NCI-H1105 (cell line): Measurements from ENCODE around the gene SAFB2.

Experiments used
- DNase-seq: peaks from one replicate; lab custom pipeline; 2025; lab: John Stamatoyannopoulos, UW

SAFB2 gene

DNA sequence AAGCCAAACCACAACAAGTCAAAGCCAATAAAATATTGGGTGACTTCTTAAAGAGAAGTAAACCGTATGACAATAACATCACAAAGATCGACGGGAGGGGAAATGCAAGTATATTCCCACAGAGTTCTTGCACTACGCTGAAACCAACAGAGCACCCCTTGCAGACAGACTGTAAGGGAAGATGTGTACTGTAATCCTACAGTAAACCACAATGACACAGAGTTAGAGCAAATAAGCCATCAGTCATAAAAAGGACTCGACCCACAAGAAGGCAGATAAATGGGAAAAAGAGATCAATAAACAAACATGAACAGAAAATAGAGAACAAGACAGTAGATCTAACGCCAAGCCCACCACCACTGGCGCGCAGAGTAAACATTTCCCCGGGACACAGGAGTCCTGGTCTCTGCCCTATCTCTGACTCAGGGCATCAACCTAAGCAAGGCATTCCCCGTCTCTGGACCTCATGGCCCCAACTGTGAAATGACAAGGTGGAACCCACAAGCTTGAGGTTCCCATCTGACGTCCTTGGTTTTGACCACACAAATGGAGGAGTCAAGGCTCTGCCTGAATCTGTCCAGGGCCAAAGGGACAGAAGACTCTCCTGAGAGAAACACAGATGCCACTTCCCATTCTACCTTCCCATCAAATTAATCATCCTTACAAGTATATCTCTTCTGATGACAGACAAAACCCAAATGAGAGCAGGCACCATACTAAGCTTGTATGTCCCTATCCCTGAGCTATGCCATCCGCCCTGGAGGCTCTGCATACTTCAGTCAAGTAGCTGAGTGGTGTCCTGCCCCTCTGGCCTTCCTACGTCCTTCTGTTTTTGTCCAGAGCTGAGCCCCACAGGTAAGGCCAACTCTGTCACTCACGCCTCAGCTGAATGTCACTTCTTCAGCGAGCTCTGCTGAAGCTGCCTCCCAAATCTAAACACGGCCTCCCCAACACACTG, 15.0 kb downstream of the SAFB2 start:
- no peak for DNase-seq

DNA sequence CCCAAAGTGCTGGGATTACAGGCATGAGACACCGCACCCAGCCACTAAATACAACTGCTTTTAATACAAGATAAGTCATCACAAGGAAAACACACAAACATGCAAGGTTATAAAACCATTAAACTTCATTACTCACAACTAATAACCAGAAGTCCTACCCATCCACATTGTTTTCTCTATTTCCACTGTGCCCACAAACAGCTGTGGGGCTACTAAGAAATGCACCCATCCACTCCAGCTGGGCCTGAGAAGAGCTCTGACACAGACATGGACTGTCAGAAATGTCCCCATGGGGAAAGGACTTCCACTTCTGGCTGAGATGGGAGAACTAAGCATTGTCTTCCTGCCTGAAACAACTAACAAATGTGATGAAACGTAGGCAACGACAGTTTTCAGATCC, 17.2 kb downstream of the SAFB2 start:
- DNase-seq, result no peak

DNA sequence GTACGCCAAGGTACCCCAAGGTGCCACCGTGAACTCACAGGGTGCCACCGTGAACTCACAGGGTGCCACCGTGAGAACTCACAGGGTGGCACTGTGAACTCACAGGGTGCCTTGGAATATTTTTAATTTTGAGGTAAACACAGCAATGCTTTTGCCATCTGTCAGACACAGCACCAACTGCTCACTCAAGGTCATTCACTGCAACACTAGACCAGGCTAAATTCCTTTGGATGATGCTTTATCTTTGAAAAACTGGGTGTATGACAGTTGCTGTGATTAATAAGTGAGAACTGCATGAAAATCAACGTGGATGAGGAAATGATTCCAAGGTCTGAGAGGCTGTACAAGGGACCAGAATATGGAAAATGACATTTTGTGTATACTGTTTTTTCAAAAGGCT, 18.9 kb downstream of the SAFB2 start:
- DNase-seq, result no peak

DNA sequence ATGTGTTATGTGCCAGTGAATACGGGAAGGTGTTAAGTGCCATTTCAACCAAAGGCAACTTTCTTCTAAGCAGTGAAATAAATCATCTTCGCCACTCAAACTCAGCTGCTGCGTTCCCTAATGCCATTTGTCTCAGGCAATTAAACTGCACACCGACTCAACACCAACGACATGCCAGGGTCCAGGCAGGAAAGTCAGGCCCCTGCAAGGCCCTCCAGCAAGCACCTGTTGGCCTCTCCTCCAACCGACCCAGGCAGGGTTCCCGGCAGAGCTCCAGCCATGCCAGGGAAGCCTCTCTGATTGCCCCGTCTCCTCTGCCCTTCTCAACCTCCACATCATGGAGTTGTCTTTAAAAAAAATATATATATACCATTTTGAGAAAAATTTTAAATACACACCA, 21.8 kb downstream of the SAFB2 start:
- DNase-seq, result no peak

DNA sequence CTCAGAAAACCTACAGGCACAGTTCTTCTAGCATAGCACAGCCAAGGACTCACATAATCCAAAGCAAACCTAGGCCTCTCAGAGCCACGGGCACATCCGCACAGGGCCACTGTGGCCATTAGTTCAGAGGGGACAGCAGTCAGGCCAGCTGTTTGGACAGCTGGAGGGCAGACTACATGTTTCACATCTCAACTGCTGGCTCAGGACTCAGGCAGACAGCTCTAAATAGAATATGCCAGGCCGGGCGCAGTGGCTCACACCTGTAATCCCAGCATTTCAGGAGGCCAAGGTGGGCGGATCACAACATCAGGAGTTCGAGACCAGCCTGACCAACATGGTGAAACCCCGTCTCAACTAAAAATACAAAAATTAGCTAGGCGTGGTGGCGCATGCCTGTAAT, 26.8 kb downstream of the SAFB2 start:
- DNase-seq, result no peak

DNA sequence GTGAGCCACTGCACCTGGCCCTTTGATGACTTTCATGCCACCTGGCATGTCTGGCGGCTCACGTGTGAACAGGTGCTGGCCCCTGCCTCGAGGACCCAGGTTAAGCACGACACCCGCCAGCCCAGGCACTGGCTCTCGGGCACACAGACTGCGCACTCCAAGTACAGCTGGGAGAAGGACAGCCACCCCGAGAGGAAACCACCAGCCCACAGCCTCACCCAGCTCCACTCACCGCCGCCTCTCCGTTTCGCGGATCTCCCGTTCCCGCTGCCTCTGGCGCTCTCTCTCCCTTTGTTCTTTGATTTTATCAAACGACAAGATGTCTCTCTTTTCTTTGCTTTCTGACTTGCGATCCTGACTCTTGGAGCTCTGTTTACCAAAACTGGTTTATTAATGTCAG, 27.4 kb downstream of the SAFB2 start:
- DNase-seq, result no peak

DNA sequence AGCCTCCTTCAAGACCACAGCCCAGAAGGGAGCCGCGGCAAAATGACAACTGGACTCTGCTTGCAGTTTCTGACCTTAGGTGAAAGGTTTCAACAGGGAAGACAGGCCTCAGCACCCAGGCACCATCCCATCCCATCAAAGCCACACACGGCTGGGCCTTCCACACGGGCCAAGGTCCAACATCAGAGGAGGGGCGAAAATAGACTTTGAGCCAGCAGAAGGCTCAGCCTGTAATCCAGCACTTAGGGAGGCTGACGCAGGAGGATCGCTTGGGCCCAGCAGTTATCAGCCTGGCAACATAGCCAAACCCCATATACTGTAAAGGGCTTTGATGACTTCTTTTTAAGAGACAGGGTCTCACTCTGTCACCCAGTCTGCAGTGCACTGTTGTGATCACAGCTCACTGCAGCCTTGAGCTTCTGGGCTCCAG, 28.0 kb downstream of the SAFB2 start:
- no peak for DNase-seq

DNA sequence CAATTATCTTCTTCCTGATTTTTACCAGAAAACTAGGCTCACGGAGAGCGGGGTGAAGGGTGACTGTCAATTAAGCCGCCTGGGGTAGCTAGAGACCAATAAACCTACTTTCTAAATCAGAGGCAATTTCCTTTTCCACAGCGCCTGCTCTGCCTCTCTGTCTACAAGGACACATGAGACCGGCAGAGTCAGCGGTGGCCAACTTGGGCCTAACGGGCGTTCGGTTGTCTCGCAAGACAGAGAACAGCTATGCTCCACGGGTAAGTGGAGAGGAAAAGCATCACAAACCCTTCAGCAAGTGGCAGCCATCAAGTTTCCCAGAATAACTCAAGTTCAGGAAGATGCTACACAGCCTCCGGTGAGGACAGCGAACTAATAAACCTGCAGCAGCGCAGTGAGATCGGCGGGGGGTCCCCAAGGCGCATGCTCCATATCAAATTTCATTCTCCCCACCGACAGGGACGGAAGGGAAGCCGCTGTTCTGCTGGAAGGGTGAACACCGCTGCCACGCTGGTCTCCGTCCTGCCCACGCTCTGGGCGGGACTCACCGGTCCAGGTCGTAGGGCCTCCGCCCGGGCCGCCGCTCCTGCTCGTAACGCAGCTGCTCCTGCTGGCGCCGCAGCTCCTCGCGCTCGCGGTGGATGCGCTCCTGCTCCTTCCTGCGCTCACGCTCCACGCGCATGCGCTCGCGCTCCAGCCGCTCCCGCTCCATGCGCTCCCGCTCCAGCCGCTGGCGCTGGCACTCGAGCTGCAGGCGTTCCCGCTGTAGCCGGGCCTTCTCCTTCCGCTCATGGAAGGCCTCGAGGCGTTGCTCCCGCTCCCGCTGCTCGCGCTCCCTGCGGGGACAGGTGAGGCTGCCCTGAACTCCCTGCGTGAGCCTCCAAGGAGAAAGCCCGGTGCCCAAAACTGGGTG, 29.0 kb downstream of the SAFB2 start:
- DNase-seq, result no peak

DNA sequence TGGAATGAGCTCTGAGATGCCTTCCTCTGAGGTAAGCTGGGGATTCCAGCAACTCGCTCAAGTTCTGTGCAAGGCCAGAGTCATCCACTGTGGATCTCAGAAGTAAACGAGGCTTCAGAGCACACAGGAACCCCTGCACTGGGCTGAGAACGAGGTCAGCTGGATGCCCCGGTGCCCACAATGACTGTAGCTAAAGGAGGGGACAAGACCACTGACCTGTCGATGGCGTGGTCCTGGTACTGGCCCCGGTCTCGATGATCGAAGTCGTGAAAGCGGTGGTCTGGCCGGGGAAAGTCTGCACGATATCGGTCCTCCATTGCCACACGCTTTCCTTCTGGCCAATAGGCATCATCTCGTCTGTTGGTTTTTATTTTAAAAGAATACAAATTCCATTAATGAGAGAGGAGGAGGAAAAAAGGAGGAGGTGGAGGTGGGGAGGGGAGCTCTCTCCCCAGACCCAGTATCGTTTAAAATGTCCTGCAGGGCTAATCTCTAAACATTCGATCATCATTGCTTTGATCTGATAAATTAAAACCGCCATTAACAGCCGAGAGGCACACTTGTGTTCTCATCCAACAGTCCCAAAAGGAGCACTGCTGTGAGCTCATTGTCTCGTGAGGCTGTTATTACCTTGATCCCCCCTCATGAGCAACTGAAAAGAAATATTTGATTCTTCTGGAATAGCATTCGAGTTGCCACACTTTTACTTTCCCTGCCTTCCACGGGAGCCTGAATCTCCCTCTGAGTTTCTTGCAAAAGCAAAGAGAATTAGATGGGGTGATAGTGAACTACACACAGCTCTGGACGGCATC, 29.8 kb downstream of the SAFB2 start:
- DNase-seq, result no peak

DNA sequence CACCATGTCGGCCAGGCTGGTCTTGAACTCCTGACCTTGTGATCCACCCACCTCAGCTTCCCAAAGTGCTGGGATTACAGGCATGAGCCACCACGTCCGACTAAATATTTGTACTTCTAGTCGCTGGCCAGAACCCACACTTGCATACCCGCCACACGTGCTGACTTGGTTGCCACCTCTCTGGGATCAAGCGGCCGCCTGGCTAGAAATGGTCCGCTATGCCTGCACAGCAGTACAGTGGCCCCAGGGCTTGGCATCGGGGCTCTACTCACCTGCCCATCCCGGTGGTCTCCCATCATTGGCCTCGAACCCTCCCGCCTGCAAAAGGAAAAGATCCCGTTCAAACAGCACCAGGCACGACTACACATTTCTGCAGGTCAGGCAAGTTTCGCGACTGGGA, 31.1 kb downstream of the SAFB2 start:
- no peak for DNase-seq

DNA sequence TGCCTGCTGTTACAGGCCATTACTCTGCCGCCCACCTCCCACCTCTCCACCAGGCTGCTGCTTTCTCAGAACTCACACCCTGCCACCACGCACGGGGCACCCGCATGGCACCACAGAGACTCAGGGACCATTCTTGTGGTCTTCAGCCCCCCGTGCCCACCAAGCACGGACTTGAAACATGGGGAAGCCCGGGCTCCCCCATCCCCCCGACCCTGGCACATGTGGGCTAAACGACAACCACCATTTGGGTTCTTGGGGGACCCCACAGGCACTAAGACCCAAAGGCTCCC, 31.8 kb downstream of the SAFB2 start:
- no peak for DNase-seq

DNA sequence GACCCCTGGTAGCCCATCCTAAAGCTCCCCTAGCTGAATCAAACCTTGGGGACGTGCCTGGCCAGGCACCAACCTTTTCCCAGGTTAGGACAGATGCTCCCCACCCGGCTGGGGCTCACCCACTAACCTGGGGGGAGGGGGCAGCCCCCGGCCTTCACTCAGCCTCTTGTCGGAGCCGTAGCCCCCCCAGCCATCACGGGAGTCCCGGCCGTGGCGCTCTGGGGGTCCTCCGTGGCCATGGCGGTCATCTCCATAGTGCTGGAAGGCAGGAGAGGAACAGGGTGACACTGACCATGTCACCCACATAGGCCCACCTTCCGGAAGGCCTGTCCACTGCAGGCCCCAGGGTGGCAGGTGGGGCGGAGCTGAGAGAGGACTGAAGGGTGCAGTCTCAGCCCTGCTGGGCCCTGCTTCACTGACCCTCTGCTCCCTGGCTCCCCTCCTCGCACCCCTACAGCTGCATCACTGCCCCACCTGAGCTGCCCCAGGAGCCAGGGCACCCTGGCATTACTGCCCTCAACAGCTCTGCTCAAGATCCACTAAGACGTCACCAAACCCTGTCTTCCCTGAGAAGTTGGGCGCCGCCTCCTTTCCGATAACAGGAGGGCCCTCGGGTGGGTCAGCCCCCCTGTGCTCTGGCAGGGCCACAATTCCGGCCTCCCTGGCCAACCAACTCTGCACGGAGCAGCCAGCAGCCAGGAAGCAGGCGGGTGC, 32.3 kb downstream of the SAFB2 start:
- DNase-seq, result no peak

DNA sequence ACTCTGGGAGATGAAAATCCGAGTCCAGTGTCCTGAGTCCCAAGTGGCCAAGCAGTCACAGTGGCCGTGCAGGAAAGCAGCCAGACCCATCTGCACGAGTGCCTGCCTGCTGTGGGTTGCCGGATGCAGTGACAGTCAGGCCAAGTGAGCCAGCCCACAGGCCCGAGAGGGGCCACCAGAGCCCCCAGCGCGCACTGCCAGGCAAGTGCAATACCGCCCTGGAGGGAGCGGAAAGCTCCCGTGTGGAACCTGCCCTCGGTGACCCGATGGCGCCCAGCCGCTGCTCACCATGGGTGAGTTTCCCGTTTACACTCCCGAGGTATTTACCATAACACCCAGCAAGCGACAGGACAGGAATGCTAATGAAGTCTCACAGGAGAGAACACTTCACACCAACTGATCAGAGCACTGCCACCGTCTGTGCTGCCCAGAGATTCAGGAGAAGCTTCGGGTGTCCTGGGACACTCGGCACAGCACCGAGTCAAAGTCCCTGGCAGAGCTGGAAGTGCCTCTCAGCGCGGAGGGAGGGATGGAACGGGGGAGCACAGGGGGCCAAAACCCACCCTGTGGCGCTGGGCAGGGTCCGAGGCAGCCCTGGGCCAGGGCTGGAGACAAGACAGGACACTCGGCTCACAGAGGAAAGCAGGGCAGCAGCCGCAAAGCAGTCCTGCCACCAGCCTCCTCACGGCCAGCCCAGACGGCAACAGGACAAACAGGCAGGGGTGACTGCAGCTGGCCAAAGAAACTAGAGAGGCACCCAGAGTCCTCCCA, 33.5 kb downstream of the SAFB2 start:
- DNase-seq, result no peak

DNA sequence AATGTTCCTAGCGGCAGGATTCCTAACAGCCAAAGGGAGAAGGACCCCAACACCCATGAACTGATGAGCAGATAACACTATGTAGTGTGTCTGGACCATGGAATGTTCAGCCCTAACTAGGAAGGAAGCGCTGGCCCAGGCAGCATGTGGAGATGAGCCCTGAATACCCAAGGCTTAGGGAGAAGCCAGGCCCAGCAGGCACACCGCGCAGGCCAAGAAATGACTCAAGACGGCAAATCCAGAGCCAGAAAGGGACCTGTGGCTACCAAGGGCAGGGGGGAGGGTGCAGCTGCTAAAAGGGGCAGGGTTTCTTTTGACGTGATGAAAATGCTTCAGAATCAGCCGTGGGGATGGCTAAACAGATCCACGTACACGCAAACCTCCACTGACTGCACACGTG, 34.1 kb downstream of the SAFB2 start:
- no peak for DNase-seq

DNA sequence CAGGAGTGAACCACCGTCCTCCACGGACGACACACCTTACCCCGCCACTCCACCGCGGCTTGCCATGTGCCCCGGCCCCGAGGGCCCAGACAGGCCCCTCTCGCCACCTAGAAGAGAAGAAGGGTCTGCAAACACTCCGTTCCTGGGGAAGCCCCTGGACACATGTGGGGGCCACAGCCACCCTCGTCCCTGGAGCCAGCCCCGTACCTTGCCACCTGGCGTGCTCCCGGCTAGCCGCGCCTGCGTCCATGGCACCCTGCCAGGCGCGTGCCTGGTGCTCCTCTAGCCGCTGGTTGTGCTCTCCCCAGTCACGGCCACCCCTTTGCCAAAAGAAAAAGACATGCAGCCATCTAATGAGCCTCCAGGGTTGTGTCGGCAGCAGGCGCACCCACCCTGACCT, 34.9 kb downstream of the SAFB2 start:
- DNase-seq, result peak; percentile 56

DNA sequence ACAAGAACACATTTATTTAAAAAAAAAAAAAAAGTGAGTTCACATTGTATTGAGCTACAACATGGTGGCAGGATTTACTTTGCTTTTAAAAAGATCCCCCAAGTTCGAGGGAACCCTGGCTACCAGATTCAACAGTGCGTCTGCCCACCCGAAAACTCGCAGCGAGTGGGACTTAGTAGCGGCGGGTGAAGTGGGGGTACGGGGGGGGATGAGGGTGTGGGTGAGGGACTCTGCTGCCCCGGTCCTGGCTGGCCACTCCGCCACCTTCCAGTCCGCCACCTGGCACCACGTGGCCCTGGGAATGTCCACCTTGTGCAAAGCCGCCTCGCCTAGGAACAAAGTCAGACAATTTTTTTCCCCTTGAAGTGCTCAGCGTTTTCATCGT, 35.5 kb downstream of the SAFB2 start:
- DNase-seq, result no peak

DNA sequence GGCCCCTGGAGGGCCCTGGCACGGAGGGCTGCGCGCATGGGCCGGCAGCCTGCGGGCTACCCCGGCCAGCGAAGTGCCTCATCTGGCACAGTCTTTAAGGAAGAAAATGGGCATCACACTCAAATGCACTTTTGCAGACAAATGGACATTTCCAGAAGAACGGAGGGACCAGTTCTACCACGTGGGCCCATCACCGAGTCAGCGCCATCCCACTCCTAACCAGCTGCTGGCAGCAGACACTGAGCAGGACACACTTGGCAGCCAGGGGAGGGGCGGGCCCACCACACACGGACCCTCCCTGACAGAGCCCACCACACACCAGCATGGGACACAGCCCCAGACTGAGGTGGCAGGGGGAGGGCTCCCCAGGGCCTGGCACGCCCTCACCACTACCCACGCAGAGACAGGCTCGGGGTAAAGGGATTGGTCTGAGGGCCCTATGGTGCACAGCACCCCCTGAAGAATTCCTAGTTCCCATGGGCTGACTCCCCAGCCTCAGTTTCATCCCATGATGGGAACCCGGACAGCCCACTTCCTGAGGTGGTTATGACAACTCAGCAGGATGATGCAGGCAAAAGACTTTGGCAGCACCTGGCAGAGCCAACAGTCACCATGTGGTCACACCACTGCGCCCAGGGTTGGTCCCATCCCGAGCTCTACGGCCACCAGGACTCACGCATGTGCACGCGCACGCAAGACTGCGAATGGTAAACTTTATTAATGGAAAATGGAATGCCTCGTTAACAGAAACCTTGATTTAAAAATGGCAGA, 36.1 kb downstream of the SAFB2 start:
- DNase-seq, result no peak

DNA sequence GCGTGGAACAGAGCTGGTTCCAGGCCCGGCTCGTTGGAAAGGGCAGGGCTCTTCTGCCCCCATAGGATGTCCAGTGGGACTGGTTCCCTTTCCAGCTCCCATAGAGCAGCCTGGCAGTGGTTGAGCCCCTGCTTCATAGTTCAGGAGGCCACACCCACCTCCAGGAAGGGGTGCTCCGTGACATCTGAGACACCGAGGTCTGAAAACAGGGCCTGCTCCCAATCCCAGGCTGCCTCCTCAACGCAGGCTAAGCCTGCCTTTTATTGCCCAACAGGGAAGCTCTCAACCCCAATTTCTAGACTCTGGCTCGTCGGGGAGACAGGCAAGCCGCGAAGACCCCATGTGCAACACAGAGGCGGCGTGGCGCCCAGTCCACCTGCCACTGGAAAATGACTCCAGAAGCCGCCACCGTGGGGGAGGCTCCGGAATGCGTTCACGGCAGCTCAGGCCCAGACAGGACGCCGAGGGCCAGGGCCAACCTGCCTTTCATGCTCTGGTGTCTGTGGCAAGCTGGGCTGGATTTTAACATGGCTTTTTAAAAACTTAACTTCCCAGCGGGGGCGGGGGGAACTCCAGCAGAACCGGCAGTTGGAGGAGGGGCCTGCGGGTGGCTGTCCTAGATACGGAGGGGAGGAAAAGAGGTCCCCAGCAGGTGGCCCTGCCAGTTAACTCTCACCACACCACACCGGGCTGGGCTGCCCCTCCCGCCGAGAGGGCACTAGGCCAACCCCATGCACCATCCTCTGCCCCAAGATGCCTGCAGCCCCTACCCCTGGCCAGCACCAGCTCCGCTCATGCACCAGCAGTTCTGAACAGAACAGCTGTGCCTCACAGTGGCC, 36.9 kb downstream of the SAFB2 start:
- no peak for DNase-seq

DNA sequence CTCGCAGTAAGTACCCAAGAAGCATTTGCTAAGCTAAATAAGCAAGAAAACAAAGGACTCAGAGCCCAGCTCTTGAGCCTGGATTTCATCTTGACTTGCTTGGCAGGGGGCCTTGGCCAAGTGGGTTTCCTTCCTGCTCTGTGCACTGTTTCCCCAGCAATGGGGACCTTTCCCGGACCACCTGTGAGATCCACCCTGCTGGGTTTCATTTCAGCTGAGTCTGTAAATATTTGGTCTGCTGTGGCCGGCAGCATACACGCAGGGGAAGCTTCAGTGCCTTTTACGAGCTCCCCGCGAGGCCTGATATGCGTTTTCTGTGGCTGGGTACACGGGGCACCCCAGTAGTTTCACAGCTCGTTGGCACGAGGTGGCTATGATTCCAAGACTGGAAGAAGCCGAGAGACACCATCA, 42.4 kb downstream of the SAFB2 start:
- no peak for DNase-seq
